ENCODE measurements around the gene MESP1.
A peak's percentile ranks its signal among the peaks of the same experiment; 100 is the strongest.
"Not testable (repeated sequence)": the region's sequence is repeated elsewhere in the genome, so short reads cannot be mapped to it uniquely, and the experiment has no call there.

Gene MESP1, protein sequence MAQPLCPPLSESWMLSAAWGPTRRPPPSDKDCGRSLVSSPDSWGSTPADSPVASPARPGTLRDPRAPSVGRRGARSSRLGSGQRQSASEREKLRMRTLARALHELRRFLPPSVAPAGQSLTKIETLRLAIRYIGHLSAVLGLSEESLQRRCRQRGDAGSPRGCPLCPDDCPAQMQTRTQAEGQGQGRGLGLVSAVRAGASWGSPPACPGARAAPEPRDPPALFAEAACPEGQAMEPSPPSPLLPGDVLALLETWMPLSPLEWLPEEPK

DNA sequence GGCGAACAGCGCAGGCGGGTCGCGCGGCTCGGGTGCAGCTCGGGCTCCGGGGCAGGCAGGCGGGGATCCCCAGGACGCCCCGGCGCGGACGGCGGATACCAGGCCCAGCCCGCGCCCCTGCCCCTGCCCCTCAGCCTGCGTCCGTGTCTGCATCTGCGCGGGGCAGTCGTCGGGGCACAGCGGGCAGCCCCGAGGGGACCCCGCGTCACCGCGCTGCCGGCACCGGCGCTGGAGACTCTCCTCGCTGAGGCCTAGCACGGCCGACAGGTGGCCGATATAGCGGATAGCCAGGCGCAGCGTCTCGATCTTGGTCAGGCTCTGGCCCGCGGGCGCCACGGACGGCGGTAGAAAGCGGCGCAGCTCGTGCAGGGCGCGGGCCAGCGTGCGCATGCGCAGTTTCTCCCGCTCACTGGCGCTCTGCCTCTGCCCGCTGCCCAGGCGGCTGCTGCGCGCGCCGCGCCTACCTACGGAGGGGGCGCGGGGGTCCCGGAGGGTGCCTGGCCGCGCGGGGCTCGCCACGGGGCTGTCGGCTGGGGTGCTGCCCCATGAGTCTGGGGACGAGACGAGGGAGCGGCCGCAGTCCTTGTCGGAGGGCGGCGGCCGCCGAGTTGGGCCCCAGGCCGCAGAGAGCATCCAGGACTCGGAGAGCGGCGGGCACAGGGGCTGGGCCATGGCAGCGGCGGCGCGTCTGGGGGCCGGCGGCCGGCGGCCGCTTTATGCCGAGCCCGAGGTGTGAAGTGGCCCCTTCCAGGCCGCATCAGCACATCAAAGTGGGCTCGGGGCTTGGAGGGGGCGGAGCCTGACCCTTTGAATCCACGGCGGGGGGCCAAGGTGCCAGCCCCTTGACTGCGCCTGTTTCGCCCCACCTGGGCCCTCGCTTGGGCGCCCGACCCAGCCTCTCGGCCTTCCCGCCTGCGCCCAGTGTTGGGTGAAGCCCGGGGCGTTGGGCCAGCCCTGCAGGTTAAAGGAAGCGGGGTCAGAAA lies at the start of gene MESP1:
TSS of gene MESP1 (minus strand) at position 690 of the 983 bp plus-strand sequence. CDS start at position 672, 18 bp downstream.
- DNase-seq, result peak; percentile 84

DNA sequence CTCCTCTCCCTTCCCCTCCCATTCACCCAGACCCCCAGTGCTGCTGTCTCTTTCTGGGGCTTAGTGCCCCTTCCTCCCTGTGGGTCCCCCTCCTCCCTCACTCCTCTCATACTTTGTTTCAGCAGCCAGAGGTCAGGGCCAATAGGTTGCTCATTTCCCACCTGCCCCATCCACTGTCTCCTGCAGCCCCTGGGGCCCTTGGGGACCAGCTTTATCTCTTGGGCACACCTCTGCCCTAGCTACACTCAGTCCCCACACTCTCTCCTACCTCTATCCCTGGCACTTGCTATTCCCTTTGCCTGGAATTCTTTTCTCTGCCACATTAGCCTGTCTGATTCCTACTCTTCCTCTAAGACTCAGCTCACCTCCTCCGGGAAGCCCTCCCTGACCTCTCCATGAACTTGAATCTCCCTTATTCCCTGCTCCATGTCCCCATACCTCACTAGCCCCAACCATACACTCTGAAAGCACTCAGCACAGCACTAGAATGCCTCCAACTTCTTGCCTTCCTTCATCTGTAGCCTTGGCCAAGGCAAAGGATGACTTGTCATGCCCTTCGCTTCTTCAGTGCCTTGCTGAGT lies 49.0 kb upstream of the MESP1 start:
- DNase-seq, result no peak

DNA sequence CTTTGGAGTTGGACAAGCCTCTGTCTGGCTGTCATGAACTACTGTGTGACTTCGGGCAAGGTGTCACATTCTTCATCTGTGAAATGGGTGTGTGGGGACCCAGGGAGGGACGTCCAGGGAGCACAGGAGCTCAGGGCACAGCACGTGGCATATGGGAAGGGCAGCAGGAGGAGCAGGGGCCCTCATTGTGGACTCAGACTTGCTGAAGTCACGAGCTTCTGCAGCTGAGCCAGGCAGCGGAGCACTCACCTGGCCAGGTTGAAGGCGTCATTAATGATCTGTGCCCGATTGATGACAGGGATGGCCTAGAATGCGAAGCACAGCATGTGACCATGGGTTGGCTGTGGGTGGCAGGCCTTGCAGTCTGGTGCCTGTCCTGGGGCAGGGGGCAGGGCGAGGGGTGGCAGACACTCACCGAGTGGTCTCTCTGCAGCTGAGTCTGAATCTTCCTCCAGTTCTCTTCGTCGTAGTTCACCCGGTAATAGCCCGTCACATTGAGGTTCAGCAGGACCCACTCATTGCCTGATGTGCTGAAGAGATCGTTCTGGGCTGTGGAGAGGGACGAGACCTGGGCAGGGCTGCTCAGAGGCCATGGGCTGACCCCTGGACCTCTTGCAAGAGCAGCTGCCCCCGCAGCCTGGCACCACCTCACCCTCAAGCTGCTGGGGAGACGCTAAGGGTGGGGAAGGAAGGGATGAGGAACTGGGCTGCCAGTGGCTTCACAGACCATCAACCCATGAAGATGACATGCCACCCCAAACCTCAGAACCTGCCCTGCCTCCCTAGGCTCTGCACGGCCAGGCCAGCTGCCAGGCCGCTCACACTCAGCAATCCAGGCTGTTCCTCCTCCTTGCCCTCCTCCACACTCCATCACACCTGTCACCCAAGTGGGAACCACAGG lies 48.2 kb upstream of the MESP1 start:
- no peak for DNase-seq

DNA sequence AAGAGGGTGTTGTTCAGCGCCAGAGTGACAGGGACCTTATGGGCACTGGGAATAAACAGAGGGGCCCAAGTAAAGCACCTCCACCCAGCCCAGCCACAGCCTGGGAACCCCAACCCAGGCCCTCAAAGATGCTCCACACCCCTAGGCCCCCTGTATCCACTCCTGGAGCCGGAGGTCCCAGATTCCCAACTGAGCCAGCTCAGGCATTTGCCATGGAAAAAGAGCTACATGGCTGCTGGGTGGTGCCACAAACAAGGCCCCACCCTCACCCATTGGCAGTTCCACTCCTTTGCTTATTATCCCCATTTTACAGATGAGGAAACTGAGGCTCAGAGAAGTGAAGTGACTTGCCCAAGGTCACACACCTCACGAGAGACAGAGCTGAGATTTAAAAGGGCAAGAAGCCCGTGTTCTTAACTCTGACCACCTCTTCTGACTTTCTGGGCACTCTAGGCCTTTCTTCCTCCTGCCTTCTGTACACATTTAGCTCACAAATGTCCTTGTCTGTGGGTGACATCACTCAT lies 46.7 kb upstream of the MESP1 start:
- no peak for DNase-seq

DNA sequence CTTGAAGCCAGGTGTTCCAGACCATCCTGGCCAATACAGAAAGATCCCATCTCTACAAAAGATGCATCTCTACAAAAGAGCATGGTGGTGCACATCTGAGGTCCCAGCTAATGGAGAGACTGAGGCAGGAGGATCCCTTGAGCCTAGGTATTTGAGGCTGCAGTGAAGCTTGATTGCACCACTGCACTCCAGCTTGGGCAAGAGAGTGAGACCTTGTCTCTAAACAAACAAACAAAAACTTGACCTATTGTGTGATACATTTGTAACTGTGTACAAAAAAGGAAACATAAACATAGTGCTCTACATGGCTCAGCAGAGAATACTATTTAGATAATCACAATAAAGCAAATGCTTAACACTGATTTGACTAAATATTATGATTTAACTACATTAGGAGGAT lies 44.9 kb upstream of the MESP1 start:
- DNase-seq, result no peak

DNA sequence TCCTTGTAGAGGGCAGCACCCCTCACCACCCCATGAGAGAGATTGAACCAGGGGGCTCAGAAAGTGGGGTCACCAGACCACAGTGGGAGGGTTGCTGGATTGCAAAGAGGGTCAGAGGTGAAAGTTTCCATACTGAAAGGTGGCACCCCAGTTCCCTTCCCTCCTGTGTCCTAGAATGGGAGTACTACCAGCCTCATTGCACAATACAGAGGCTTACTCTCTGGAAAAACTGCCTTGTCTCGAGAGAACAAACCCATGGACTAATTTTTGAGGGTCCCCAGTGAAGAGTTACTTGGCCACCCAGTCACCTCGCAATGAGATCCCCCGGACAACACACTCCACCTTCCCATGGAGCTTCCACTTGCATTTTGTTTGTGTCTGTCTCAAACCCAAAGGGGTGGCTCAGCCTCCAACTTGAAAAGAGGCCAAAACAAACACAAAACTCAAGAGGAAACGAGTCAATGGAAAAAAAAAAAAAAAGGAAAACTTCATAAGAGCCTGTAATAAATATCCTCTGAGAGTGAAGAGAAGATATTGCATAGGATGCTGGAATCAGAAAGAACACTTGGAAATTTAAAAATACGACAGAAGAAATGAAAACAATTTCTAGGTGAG lies 43.7 kb upstream of the MESP1 start:
- no peak for DNase-seq

DNA sequence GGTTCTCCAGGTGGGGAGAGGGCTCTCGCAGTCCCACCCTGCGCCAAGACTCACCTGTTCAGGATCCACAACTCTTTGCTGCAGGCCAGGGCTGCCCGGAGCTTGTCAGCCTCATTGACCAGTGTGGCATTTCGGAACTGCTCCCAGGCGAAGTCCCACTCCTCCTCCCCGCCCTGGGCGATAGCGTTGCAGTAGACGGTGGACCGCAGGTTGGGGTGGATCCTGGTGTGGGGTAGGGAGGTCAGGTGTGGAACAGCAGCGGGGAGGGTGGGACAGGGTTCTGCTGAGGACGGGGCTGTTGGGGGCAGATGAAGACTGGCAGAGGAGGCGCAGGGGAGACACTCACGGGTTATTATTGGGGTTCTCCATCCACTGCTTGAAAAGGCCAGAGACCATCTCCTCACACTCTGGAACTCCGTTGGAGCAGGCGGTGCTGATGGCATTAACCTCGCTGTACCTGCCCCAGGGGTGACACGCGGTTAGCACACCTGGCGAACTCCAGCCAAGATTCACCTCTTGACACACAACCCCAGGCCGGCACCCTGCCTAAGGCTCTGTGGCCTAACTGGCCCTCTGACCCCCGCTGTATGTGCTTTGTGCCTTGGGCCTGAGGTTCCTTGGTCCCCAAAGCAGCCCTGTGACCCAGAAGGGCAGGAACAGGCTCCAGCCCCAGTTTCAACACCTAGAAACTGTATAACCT lies 41.2 kb upstream of the MESP1 start:
- DNase-seq, result no peak

DNA sequence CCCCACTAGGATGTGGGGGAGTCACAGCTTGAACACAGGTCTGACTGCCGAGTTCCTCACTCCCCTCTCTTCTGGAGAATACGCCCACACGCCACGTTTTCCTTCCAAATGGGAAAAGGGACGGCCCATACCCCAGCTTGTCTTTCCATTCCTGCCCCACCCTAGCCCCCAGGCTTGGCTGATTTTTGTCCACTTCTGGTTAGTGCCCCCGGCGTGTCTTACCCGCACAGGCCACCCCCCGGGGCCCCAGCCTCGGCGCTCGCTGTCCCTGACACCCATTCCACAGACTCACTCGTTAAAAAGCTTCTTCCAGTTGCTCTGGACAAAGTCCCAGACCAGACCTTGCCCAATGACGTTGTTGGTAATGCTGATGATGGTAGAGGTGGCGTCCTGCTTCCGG lies 39.6 kb upstream of the MESP1 start:
- no peak for DNase-seq

DNA sequence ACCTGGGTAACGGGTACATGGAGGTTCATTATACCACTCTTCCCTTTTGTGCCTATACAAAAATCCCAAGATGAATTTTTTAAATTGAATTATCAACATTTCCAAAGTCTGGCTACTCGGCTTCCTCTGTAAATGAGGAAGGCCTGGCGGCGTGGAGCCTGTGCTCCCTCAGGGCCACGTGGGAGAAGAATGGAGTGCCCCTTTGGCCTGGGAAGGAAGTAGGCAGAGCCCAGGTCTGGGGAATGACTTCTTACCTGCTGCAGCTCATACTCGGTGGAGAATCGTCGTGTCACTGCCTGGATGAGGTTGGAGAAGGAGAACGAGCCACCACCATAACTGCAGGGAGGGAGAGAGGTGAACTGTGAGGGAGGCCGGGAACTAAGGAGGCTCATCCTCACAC lies 39.2 kb upstream of the MESP1 start:
- no peak for DNase-seq

DNA sequence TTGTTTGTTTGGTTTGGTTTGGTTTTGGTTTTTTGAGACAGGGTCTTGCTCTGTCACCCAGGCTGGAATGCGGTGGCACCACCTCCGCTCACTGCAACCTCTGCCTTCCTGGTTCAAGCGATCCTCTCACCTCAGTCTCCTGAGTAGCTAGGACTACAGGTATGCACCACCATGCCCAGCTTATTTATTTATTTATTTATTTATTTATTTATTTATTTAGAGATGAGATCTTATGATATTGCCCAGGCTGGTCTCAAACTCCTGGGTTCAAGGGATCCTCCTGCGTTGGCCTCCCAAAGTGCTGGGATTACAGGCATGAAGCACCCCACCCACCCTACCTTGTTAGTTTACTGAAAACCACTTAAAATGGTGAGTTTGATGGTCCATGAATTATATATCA lies 37.5 kb upstream of the MESP1 start:
- not testable (repeated sequence) for DNase-seq

DNA sequence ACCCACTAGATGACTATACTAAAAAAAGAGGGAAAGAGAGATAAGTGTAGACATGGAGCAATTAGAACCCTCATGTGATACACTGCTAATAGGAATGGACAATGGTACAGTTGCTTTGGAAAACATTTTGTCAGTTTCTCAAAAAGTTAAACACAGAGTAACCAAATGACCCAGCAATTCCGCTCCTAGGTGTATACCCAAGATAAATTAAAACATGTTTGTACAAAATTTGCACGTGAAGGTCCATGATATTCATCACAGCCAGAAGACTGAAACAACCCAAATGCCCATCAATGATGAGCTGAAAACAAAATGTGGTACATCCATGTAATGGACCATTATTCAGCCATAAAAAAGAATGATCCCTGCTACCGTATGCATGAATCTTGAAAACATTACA lies 36.9 kb upstream of the MESP1 start:
- DNase-seq, result no peak

DNA sequence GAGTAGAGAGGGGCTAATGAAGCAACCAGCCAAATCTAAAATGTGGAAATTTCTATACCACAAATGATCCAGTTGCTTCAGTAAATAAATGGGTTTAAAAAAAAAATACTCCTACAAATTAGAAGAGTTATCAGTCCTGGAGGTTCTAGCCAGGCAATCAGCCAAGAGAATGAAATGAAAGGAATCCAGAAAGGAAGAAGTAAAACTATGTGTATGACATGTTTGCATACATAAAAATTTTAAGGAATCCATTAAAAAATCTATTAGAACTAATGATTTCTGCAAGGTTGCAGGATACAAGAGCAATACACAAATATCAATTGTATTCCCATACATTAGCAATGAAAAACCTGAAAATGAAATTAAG lies 34.7 kb upstream of the MESP1 start:
- no peak for DNase-seq

DNA sequence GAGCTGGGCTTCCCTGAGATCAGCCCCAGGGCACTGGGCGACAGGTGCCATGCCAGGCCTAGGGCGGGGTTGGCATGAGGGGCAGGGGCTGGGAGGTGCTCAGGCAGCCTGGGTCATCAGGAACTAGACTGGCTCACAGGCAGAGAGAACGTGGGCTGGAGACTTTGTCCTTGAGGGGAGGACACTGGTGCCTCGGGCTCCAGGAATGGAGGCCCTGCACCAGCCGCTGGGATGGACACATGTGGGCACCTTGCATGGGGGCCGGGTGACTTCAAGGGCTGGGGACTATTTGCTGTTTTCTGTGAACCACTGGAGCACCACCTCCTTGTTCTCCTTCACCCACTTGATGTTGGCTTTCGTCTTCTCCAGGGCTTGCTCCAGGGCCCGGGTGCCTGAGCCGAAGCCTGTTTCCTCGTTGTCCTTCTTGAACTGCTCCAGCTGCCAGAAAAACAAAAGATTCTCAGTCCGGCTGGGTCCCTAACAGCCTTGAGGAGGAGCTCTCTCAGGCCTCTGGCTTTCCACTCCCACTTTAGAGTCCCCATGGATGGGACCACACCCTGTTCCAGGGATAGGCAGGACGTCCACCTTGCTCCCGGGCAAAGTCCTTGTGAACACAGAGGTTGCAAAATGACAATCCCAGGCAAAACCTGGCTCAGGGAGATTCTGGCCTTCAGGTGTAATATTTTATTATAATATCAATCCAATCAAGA lies 34.2 kb upstream of the MESP1 start:
- DNase-seq, result no peak

DNA sequence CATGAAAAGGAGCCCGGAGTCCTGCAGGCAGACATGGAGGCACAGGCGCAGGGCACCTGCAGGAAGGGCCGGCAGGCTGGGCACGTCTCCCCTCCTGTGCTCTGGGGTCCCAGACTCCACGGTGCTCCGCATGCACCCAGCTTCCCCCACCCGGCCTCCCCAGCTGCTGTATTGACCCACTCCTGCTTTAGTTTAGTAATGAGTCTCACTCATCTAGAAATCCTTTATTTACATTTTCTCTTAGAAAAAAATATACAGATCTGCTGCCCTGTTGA lies 33.6 kb upstream of the MESP1 start:
- DNase-seq, result no peak

DNA sequence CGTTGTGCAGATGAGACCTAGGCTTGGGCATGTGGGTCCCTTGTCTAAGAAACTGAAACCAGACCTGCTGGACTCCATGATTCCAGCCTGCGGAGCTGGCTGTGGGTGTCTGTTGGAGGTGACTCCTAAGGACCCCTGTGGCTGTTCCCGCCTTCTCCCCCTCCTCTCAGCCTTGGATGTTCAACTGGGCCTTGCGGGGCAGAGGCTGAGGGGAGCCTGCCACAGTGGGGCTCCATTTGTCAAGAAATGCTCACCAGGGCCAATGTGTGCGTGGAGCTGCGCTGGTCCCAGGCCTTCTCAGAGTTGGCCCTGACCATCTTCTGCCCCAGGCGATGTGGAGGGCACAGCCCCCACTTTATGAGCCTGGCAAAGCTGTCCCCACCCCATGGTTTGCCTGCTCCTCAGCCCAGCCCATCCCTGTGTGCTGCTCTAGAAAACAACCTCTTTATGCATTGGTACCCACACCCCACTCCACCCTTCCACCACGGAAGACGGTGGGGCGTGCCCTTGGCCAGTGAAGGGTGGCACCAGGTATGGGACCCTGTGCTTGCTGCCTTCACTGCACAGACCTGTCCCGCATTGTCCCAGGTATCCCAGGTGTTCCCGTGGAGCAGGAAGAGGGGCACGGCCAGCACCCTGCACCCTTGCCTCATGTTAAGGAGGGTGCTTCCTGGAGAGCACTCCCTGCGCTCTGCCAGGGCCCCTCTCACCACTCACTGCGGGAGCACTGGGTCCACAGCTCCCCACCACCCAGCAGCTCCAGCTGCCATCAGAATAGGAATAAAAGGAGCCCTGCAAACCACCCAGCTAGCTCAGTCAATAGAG lies 33.0 kb upstream of the MESP1 start:
- DNase-seq, result no peak

DNA sequence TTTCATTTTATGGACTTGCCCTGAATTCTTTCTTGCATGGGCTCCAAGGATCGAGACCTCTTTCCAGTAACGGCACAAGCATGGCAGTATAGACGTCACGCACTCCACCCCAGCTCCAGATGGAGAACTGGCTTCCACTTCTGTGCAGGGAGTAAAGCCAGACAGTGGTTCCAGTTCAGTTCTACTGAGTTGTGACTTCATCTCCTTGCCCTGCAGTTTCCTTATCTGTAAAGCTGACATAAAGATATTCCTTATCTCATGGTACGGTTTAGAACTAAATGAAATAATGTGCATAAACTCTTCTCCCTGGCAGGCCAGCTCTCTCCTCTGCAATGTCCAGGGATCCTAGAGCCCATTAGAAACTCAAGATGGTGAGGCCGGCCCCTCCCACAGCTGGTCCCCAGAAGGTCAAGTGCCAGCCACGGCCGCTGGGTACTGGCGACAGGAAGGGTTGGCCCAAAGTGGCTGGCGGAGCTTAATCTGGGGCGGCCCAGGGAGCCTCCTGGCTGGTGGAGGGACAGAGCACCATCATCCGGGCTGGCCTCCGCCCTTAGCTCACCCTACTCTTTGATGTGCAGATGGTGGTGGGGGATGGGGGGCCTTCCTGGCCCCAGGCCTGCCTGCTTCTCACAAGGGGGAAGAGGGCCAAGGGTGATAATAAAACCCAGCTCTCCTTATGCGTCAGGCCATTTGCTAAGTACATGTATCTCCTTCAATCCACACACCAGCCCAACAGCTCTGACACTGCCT lies 32.2 kb upstream of the MESP1 start:
- DNase-seq, result no peak

DNA sequence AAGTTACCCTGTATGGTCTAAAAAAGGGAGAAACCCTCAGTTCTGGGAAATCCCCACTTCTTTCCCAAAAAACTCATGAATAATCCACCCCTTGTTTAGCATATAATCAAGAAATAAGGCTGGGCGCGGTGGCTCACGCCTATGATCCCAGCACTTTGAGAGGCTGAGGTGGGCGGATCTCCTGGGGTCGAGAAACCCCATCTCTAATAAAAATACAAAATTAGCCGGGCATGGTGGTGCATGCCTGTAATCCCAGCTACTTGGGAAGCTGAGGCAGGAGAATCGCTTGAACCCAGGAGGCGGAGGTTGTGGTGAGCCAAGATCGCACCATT lies 31.5 kb upstream of the MESP1 start:
- DNase-seq, result not testable (repeated sequence)

DNA sequence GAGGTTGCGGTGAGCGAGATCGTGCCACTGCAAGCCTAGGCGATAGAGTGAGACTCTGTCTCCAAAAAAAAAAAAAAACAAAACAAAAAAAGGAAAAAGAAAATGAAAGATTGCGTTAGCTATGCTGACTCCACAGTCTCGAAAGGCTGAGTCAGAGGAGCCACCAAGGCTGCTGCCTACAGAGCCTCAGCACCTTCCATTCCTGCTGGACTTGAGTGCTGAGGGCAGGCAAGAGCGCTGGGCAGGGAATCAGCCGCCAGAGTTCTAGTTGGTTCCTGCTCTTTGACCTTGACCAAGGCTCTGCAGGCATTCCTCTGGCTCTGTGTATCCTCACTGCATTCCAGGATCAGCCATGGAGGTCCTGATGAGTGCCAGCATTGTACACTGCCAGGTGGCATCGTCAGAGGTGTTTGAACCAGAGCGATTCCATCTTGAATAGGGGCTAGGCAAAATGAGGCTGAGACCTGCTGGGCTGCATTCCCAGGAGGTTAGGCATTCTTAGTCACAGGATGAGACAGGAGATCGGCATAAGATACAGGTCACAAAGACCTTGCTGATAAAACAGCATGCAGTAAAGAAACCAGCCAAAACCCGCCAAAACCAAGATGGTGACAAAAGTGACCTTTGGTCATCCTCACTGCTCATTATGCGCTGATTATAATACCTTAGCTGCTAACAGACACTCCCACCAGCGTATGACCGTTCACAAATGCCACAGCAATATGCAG lies 31.0 kb upstream of the MESP1 start:
- no peak for DNase-seq

DNA sequence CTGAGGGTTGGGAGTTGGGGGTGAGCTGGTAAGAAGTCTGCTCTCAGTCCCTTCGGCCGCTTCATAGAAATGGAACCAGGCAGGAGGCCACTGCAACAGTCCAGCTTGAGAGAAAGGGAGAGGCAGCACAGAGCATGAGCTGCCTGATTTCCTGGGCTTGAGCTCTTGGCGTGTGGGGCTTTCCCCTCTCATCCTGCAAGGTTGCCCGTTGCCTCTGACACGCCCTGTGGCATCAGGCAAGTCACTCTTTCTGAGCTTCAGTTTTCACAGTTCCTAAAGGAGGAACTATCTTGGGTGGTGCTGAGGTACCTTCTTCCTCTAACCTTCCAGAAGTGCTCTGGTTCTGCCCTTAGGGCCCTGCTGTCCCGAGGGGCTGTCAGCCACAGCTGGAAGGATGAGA lies 30.0 kb upstream of the MESP1 start:
- no peak for DNase-seq

Data from NCI-H2227 treated with DMSO at 0.1 percent for 48 hours (cell line).